Tongue (tissue), 2 donors: Measurements from ENCODE around the gene ASCC3. TPM values are rescaled to one million over a fixed set of nuclear protein-coding genes. Genes with fewer than 3 reads are reported as not detected.

Source experiments
- DNase-seq: peaks from one replicate; pipeline ENCODE4 v3.0.0-alpha.2; 2015
- total RNA-seq: library from RNA; depleted of rRNA; stranded (reverse); fragments of >200 nt; gene quantifications from one replicate; pipeline ENCODE4 v1.2.3, GENCODE V29; 2014

ASCC3 gene
- total RNA-seq, 1 donor from 2014 or later = 48.0 TPM

GRCh38 chr6:100724696-100725095, 156.4 kb downstream of the ASCC3 start:
- no peak for DNase-seq

DNA sequence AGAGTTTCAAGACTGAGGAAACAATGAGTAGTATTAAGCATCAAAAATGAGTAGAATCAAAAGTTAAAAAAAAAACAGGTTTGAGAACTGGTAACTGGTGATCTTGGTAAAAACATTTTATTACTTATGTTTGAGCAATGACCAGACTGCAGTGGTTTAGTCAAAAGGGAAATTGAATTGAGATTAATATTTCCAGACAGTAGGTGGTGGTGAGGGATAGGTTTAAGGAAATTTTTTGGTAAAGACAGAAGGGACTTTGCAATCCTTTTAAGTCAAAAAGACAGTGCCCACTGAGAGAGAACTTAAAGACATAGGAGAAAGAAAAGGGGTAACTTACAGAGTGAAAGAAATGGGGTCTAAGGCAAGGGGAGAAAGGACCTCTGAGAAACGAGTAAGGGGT, 156.9 kb downstream of the ASCC3 start:
- DNase-seq = no peak

- no peak for DNase-seq
These were observed 159.9 kb downstream of the ASCC3 start for GRCh38 chr6:100721256-100721655.

- peak; percentile 14 for DNase-seq
These were observed 161.0 kb downstream of the ASCC3 start for GRCh38 chr6:100719883-100720682.

DNA sequence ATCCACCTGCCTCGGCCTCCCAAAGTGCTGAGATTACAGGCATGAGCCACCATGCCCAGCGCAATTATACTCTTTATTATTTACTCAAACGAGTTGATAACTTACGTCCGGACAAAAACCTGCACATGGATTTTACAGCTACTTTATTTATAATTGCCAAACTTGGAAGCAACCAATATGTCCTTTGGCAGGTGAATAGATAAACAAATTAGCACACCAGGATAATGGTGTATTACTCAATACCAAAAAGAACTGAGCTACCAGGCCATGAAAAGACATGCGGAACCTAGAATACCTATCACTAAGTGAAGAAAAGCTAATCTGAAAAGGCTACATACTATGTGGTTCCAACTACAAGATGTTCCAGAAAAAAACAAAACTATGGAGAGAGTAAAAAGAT, 168.1 kb downstream of the ASCC3 start:
- no peak for DNase-seq

- DNase-seq = no peak
These were observed 174.6 kb downstream of the ASCC3 start for GRCh38 chr6:100706491-100706890.

GRCh38 chr6:100704961-100705360, 176.2 kb downstream of the ASCC3 start:
- no peak for DNase-seq

DNA sequence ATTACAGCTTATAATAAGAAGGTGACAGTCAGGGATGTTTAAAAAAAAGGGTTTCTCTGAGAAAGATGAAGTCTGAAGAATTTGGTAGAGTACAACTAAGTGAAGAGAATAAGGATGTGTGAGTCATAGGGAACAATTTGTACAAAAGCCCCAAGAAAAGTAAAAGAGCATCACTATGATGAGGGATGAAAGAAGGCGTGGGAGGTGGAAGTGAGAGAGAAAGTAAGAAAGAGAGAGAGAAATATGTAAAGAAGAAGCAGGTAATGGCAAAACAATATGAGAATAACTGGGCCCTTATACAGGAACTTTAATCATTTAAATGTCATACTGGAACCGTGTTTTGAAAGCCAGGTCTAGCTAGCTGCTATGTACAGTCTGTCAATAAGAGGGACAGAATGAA, 179.4 kb downstream of the ASCC3 start:
- no peak for DNase-seq

DNA sequence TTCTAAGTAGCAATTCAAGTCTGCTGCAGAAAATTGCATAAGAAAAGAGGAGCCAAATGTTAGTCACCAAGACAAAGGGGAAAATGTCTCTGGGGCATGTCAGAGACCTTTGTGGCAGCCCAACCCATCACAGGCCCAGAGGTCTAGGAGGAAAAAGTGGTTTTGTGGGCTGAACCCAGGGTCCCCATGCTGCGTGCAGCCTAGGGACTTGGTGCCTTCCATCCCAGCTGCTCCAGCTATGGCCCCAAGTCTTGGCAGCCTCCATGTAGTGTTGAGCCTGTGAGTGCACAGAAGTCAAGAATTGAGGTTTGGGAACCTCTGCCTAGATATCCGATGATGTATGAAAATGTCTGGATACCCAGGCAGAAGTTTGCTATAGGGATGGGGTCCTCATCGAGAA, 181.1 kb downstream of the ASCC3 start:
- no peak for DNase-seq

DNA sequence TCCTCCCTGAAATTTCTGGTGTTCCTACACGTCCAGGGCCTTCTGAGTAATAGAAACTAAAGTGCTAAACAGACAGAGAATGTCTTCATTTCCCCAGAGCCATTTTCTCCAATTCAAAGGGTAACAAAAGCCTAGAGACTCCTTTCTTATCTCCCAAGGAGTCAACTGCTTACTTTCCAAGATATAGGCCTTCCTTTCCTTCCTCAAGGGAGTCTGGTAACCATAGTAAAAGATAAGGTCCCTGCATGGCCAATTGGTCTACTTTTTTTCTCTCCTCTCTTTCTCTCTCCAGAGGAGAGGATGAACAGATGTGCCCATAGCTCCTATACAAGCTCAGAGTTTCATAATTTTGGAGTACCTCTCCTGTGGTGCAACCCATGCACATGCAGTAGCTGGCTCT, 185.7 kb downstream of the ASCC3 start:
- DNase-seq = no peak

GRCh38 chr6:100693249-100693927, 187.7 kb downstream of the ASCC3 start:
- DNase-seq = no peak

DNA sequence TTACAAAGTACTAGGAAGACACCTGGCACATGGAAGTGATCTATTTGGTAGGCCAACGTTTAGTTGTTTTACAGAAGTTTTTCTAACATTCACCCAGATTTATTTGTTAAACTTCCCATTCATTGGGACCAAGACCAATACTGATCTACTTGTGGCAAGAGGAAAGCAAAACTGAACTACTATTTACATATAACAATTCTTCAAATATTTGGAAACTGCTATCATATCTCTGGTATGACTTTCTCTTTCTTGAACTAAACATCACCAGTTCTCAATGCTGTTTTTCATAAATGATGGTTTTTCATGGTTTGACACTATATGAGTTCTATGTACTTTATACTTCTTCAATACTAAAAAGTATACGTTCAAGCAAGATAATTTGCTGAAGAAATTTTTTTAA, 189.2 kb downstream of the ASCC3 start:
- DNase-seq = no peak

DNA sequence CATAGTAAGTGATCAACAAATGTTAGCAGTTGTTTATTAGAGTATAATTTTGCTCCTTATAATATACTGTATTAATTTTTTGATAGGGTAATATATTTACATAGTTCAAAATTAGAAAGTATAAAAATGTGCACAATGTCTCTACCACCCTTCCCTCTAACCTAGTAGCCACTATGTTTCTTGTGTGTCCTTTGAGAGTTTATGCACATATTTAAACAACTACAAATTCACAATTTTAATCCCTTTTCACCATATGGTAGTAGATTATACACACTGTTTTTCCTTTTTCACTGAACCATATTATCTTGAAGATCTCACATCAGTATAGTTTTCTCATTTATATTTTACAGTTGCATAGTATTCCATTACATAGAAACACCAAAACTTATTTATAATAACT, 194.9 kb downstream of the ASCC3 start:
- DNase-seq = no peak

GRCh38 chr6:100685747-100686146, 195.4 kb downstream of the ASCC3 start:
- no peak for DNase-seq

DNA sequence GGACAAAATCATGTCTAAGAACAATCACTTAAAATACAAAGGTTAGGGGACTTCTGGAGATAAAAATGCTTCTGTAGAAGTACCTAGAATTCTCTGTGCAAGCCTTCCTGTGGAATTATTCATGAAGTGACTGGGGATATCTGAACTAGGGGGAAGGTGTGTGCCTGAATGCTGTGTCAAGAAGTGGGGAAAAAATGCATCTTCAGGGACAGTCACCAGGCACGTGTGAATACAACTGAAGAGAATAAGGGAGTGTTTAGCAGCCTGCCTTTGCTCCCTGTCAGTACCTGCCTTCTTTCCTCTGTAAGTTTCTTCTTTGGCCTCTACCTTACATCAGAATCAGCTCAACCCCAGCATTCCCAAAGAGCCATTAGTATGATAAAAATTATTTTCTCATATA, 201.0 kb downstream of the ASCC3 start:
- no peak for DNase-seq

DNA sequence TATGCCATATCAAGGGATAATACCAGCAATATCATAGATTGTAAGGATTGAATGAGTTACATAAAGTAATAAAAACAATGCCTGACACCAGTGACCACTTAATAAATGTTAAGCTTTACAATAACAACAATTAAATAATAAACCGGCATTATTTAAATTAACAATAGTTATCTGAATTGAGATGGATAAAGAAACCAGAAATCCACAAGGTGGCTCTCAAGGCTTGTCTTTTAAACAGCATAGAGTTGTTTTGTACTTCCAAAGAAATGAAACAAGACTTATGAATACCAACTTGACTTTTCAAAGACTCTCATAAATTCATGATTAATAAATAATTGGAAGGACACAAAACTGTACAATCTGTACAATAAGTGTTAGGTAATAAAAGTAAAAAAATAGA, 203.1 kb downstream of the ASCC3 start:
- peak; percentile 15 for DNase-seq

DNA sequence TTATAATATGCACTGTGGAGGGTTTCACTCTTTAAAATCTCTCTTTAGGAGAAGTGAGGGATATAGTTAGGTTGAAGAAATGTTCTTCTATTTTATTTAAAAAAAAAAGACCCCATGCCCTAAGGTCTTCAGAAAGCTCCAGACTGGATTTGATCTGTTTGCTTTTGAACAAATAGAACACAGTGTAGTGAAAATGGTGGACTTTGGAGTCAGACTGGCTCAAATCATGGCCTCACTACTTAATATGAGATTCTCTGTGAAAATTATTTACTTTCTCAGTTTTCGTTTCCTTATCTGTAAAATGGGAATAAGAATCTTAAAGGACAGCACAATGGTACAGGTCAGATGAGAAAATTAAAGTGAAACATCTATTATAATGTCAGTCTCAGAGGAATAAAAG, 203.9 kb downstream of the ASCC3 start:
- DNase-seq = no peak

- no peak for DNase-seq
These were observed 207.5 kb downstream of the ASCC3 start for GRCh38 chr6:100673641-100674040.

DNA sequence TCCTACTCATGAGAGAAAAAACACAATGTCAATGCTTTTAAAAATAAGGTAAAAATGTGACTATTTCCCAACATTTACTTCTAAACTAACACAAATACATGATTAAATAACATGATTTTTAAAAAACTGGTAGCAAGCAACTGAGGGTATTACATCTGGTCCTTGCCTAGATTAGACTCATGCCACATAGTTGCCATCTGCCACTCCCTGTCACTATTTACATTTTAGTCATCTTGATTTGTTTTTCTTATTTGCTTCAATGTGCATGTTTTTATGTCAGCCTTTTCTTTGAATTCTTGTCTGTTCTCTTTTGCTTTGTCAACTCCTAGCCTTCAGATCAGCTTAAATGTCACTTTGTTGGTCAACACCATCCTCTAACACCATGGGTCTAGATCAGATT, 209.4 kb downstream of the ASCC3 start:
- no peak for DNase-seq

GRCh38 chr6:100670056-100670455, 211.1 kb downstream of the ASCC3 start:
- no peak for DNase-seq

DNA sequence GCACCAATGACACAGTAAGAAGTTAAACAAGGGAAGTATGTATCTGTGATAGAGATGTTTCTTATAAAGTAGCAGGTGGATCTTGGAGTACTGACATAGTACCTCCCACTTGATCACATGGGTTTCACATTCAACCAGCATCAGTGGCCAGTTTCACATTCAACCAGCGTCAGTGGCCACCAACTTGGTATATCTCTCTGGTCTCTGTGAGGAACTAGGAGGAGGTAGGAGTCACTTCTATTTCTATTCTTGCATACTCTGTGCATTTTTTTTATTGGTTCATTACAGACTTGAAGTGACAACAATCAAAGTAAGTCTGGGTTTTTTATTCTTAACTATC, 216.1 kb downstream of the ASCC3 start:
- no peak for DNase-seq

DNA sequence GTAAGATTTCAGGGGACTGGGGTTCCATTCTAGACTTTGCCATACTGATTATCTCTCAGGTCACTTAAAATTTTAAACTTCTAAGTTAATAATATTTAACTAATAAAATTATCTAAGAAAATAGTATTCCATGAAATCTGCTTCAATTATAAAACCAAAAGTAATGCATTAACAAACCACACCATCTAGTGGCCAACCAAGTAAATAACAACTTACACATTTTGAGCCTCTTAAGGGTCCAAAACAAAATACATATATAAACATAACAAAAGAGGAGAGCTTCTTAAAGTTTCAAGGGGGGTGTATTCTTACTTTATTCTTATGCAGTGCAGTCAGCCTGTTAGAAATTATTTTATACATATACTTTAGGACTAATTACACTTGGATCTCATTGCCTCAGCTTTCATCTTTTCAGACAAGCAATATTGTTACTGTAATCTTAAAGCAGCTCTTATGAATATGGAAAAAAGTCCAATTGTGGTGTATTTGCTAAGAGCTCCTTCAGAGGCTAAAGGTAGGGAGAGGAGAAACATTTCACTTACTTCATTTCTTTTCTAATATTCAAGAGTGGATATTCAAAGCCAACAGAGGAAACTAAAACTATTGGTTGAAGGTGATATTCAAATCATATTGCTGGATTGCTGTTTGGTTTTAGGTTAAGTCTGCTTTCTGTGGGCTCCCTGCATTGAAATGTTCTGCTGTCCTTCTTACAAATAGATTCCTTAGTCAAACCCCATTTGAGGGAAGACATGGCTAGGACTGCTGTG, 216.7 kb downstream of the ASCC3 start:
- peak; percentile 50 for DNase-seq

- no peak for DNase-seq
These were observed 217.8 kb downstream of the ASCC3 start for GRCh38 chr6:100663219-100663863.
